Muscle layer of duodenum (tissue), 2 donors: ENCODE measurements around the gene SLC9A3.

ENCODE experiments used
- H3K27ac ChIP-seq: one replicate; pipeline ENCODE4 v1.7.0; 2013; ENCODE audit warnings: mild to moderate bottlenecking, low read length
- H3K27me3 ChIP-seq: one replicate; pipeline ENCODE4 v1.7.0; 2013; ENCODE audit warnings: low read depth, mild to moderate bottlenecking, control low read depth, low read length
- H3K36me3 ChIP-seq, 2 donors: one replicate each; pipeline ENCODE4 v1.7.0; 2013; ENCODE audit warnings: low read length in 2 of 2, control low read depth in 1 of 2, mild to moderate bottlenecking in 1 of 2; ENCODE audit not compliant: insufficient read depth in 2 of 2, control insufficient read depth in 1 of 2
- H3K4me1 ChIP-seq, 2 donors: one replicate each; pipeline ENCODE4 v1.7.0; 2013; ENCODE audit warnings: low read length in 2 of 2, mild to moderate bottlenecking in 2 of 2, control low read depth in 1 of 2, moderate library complexity in 1 of 2; ENCODE audit not compliant: insufficient read depth in 2 of 2, control insufficient read depth in 1 of 2
- H3K4me3 ChIP-seq, 2 donors: one replicate each; pipeline ENCODE4 v1.7.0; 2013; ENCODE audit warnings: low read length in 2 of 2, low read depth in 1 of 2, mild to moderate bottlenecking in 1 of 2
- H3K9me3 ChIP-seq, 2 donors: one replicate each; pipeline ENCODE4 v1.7.0; 2013; ENCODE audit warnings: low read length in 2 of 2, control low read depth in 1 of 2, mild to moderate bottlenecking in 1 of 2; ENCODE audit not compliant: control insufficient read depth in 1 of 2
- donor health status: healthy.

SLC9A3 gene

GRCh38 chr5:528629-529511 is 4.6 kb upstream of the SLC9A3 start:
- Histone ChIP-seq H3K27me3 (peaks cover 58% of the 10 kb centered on the region), H3K4me3 (no peak overlapping the region)

GRCh38 chr5:527646-528628 is 3.7 kb upstream of the SLC9A3 start:
- H3K9me3 ChIP-seq, result no peaks in the 10 kb centered on the region
- peaks cover 58% of the 10 kb centered on the region for H3K27me3 ChIP-seq
- H3K4me3 ChIP-seq, result no peak overlapping the region
- no peaks in the 10 kb centered on the region for H3K36me3 ChIP-seq
- H3K27ac ChIP-seq, result no peak overlapping the region
- H3K4me1 ChIP-seq, result peaks cover 0 to 19% of the 10 kb centered on the region in 2 donors

More at GRCh38 chr5:528629-529511, 4.6 kb upstream of the SLC9A3 start:
- no peaks in the 10 kb centered on the region for H3K9me3 ChIP-seq
- peaks cover 0 to 16% of the 10 kb centered on the region in 2 donors for H3K4me1 ChIP-seq
- no peaks in the 10 kb centered on the region for H3K36me3 ChIP-seq
- H3K27ac ChIP-seq, result no peak overlapping the region

- H3K27ac ChIP-seq, result no peak overlapping the region
- H3K27me3 ChIP-seq, result peaks cover 50% of the 10 kb centered on the region
- no peaks in the 10 kb centered on the region for H3K9me3 ChIP-seq
- no peaks in the 10 kb centered on the region for H3K36me3 ChIP-seq
- peaks cover 0 to 19% of the 10 kb centered on the region in 2 donors for H3K4me1 ChIP-seq
- H3K4me3 ChIP-seq, result no peak overlapping the region
Observed at GRCh38 chr5:526456-527088, 2.3 kb upstream of the SLC9A3 start.

- peaks cover 0 to 19% of the 10 kb centered on the region in 2 donors for H3K4me1 ChIP-seq
- no peak overlapping the region for H3K27ac ChIP-seq
- no peaks in the 10 kb centered on the region for H3K36me3 ChIP-seq
- H3K4me3 ChIP-seq, result no peak overlapping the region
- no peaks in the 10 kb centered on the region for H3K9me3 ChIP-seq
- H3K27me3 ChIP-seq, result peaks cover 48% of the 10 kb centered on the region
Observed at GRCh38 chr5:525916-526315, 1.7 kb upstream of the SLC9A3 start.

- H3K4me3 ChIP-seq, result no peak overlapping the region
- no peaks in the 10 kb centered on the region for H3K9me3 ChIP-seq
- peaks cover 0 to 19% of the 10 kb centered on the region in 2 donors for H3K4me1 ChIP-seq
- peaks cover 48% of the 10 kb centered on the region for H3K27me3 ChIP-seq
- no peaks in the 10 kb centered on the region for H3K36me3 ChIP-seq
- H3K27ac ChIP-seq, result no peak overlapping the region
Observed at GRCh38 chr5:524973-525761, 918 bp upstream of the SLC9A3 start.

- Histone ChIP-seq H3K4me1 (peaks cover 0 to 19% of the 10 kb centered on the region in 2 donors), H3K36me3 (no peaks in the 10 kb centered on the region), H3K9me3 (no peaks in the 10 kb centered on the region), H3K27me3 (peaks cover 42% of the 10 kb centered on the region), H3K4me3 (peak overlapping the region in 1 of 2 donors; percentile 50), H3K27ac (no peak overlapping the region)
Observed at GRCh38 chr5:523441-524222, 617 bp downstream of the SLC9A3 start.

- Histone ChIP-seq H3K9me3 (no peaks in the 10 kb centered on the region), H3K4me1 (peaks cover 0 to 19% of the 10 kb centered on the region in 2 donors), H3K4me3 (peak overlapping the region in 1 of 2 donors; percentile 50), H3K27me3 (peaks cover 46% of the 10 kb centered on the region), H3K27ac (no peak overlapping the region), H3K36me3 (no peaks in the 10 kb centered on the region)
Observed at GRCh38 chr5:522899-523440, 1.3 kb downstream of the SLC9A3 start.

GRCh38 chr5:522116-522515 is 2.1 kb downstream of the SLC9A3 start:
- H3K27ac ChIP-seq, result no peak overlapping the region
- H3K4me3 ChIP-seq, result no peak overlapping the region
- H3K9me3 ChIP-seq, result no peaks in the 10 kb centered on the region
- H3K27me3 ChIP-seq, result peaks cover 37% of the 10 kb centered on the region
- H3K36me3 ChIP-seq, result no peaks in the 10 kb centered on the region
- peaks cover 0 to 19% of the 10 kb centered on the region in 2 donors for H3K4me1 ChIP-seq

GRCh38 chr5:521680-522079 is 2.6 kb downstream of the SLC9A3 start:
- Histone ChIP-seq H3K36me3 (no peaks in the 10 kb centered on the region), H3K4me3 (no peak overlapping the region), H3K27ac (no peak overlapping the region), H3K9me3 (no peaks in the 10 kb centered on the region), H3K27me3 (peaks cover 33% of the 10 kb centered on the region), H3K4me1 (peaks cover 0 to 19% of the 10 kb centered on the region in 2 donors)

- H3K27me3 ChIP-seq, result peaks cover 24% of the 10 kb centered on the region
Observed at GRCh38 chr5:520850-521226, 3.4 kb downstream of the SLC9A3 start.

More at GRCh38 chr5:520850-521226, 3.4 kb downstream of the SLC9A3 start:
- Histone ChIP-seq H3K9me3 (no peaks in the 10 kb centered on the region), H3K4me3 (no peak overlapping the region), H3K27ac (no peak overlapping the region), H3K36me3 (no peaks in the 10 kb centered on the region), H3K4me1 (peaks cover 0 to 19% of the 10 kb centered on the region in 2 donors)
